Esophagus squamous epithelium (tissue), 5 donors: ENCODE data around the gene SYT2. TPM values are rescaled to one million over a fixed set of nuclear protein-coding genes. Genes with fewer than 3 reads are reported as not detected.

Source experiments
- DNase-seq: peaks from one replicate; lab custom pipeline; 2025; lab: John Stamatoyannopoulos, UW
- H3K27ac ChIP-seq, 4 donors: fragments of 200-600 bp; sonication (generic); one replicate each; pipeline ENCODE4 v1.5.1; 2016 to 2019; ENCODE audit warnings: mild to moderate bottlenecking in 1 of 4
- H3K27me3 ChIP-seq, 4 donors: fragments of 200-600 bp; sonication (generic); 1 replicate in 3 of 4; 2 replicates in 1 of 4; pipeline versions ENCODE4 v1.5.1 to v1.6.0; 2017 to 2021; ENCODE audit warnings: antibody characterized with exemption in 1 of 4
- H3K36me3 ChIP-seq, 3 donors: fragments of 200-600 bp; sonication (generic); one replicate each; pipeline ENCODE4 v1.5.1; 2016 to 2019
- H3K4me1 ChIP-seq, 3 donors: fragments of 200-600 bp; sonication (generic); one replicate each; pipeline ENCODE4 v1.5.1; 2017 to 2019
- H3K4me3 ChIP-seq, 4 donors: fragments of 200-600 bp; sonication (generic); 1 replicate in 3 of 4; 2 replicates in 1 of 4; pipeline ENCODE4 v1.5.1; 2016 to 2019; ENCODE audit warnings: mild to moderate bottlenecking in 2 of 4, moderate library complexity in 1 of 4
- H3K9me3 ChIP-seq, 3 donors: fragments of 200-600 bp; sonication (generic); one replicate each; pipeline ENCODE4 v1.5.1; 2016 to 2019
- CTCF ChIP-seq, 6 experiments: fragments of 450-650 bp in 4 of 6; fragments of 200-600 bp in 2 of 6; sonication (generic) in 2 of 6; IDR thresholded peaks; one replicate each; pipeline ENCODE4 v1.5.1; 2016 to 2019; ENCODE audit warnings: antibody characterized with exemption in 6 of 6, mild to moderate bottlenecking in 4 of 6, moderate library complexity in 4 of 6
- POLR2A ChIP-seq, 4 donors: fragments of 450-650 bp; IDR thresholded peaks; one replicate each; pipeline ENCODE4 v1.6.1; 2017; ENCODE audit warnings: antibody characterized with exemption in 4 of 4, mild to moderate bottlenecking in 4 of 4, moderate library complexity in 3 of 4
- WGBS, 2 donors: methylation state at CpG; one replicate each; pipeline ENCODE4 v1.1.5; 2018; 5-methylcytosine and 5-hydroxymethylcytosine counted together
- intact Hi-C: fragments of 100-400 bp; cut with DNase I; formaldehyde crosslinking; loops from one replicate; pipeline ENCODE4 v1.15.0; 2022
- total RNA-seq, 4 donors: library from RNA; depleted of rRNA; stranded (reverse); fragments of >200 nt; gene quantifications; one replicate each; pipeline ENCODE4 v1.1.0, GENCODE V29; 2016
- donor health status: DM: yes; HTN: yes; CAD: no.

SYT2 gene
- total RNA-seq, 4 donors from 2014 or later, result not detected

DNA sequence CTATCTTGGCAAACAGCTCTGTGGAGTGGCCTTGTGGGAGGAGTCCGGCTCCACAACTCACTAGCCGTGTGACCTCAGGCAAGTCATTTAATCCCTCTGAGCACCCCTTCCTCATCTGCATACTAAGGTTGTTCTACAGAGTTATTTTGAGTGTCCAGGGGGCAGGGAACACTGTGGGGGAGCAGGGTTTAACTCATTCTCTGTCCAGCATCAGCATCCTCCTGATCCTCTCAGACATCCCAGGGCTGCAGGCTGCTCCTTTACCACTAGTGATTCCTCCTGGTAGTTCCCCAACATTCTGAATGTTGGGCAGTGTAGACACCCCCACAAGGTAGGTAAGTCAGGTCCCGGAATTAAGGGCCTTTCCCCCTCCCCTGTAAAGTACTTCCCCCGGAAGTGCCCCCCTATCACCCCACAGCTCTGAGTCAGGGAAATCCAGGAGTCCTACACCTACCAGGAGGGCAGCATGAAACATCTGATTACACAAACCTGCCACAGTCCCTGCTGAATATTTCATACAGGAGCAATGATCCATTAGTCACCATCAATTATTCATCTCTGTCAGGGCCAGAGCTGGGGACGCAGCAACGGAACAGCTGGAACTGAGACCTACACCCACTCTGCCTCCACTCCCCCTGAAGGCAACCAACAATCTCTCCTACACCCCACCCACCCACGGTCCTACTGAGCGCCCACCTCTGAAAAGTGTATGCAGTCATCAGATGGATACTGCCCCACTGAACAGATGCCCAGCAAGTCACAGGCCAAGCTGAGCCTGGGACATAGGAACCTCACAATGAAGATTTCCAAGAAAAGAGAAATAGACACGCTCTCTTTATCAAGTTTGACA, 20.5 kb downstream of the SYT2 start:
- TF ChIP-seq POLR2A (IDR thresholded peaks at IDR 0.05) (no peak), CTCF (IDR thresholded peaks at IDR 0.05) (no peak)
- peaks cover 0 to 95% (median 0%) of the 10 kb centered on the region in 4 donors for H3K27me3 ChIP-seq
- H3K9me3 ChIP-seq, result no peaks in the 10 kb centered on the region
- 45 to 62% methylated on average over 5 to 9 of the region's 9 CpGs for WGBS, 2 donors
- H3K4me1 ChIP-seq, result no peaks in the 10 kb centered on the region
- H3K27ac ChIP-seq, result no peak overlapping the region
- no peak for DNase-seq
- no peak overlapping the region for H3K4me3 ChIP-seq
- intact Hi-C loops, result no loop called here
- H3K36me3 ChIP-seq, result no peaks in the 10 kb centered on the region

DNA sequence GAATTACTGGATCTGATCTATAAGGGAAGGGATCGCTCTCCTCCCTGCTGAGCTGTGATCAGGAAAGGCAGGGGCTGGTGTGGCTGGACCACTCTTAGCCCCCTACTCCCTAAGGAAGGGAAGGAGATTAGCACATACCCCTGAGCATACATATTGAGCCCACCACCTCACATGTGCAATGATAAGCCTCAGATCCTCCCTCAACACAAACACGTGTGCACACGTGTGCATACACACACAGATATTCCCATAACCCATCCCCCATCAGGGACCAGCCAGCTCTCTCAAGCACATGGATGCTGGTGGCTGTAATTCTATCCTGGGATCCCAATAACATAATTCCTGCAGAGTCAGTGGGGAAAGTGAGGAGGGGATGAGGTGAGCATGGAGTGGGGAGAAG, 21.2 kb downstream of the SYT2 start:
- Histone ChIP-seq H3K36me3 (no peaks in the 10 kb centered on the region), H3K27ac (no peak overlapping the region), H3K9me3 (no peaks in the 10 kb centered on the region), H3K4me1 (no peaks in the 10 kb centered on the region), H3K27me3 (peaks cover 0 to 93% (median 0%) of the 10 kb centered on the region in 4 donors), H3K4me3 (no peak overlapping the region)
- DNase-seq, result no peak
- intact Hi-C loops, result no loop called here
- TF ChIP-seq CTCF (IDR thresholded peaks at IDR 0.05), result no peak
- TF ChIP-seq POLR2A (IDR thresholded peaks at IDR 0.05), result no peak
- WGBS, 2 donors, result 29 to 50% methylated on average over 1 of the region's 3 CpGs

DNA sequence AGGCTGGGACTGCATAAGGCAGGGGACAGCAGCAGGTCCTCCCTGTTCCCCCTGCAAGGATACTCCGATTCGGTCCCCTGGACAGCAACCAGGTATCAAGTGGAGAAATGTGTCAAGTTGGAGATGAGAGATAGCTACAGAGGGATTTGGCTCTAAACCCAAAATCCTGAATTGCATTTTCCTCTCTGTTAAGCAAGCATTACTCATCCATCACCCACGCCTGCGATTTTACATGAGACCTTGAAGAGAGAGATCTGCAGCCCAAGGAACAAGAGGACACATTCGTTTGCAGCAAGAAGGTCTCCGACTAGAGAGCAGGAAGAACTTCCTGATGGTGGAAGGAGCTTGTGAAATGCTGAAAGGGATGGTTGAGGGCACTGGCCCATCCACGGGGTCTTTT, 21.9 kb downstream of the SYT2 start:
- Histone ChIP-seq H3K4me1 (no peaks in the 10 kb centered on the region), H3K9me3 (no peaks in the 10 kb centered on the region), H3K27ac (no peak overlapping the region), H3K36me3 (no peaks in the 10 kb centered on the region), H3K4me3 (no peak overlapping the region), H3K27me3 (peaks cover 0 to 90% (median 0%) of the 10 kb centered on the region in 4 donors)
- no peak for DNase-seq
- TF ChIP-seq CTCF (IDR thresholded peaks at IDR 0.05) (no peak), POLR2A (IDR thresholded peaks at IDR 0.05) (no peak)
- 52 to 56% methylated on average over 5 to 7 of the region's 7 CpGs for WGBS, 2 donors
- intact Hi-C loops, result no loop called here

- no peaks in the 10 kb centered on the region for H3K36me3 ChIP-seq
- WGBS, 2 donors, result 40 to 100% methylated on average over 1 of the region's 3 CpGs
- H3K4me1 ChIP-seq, result no peaks in the 10 kb centered on the region
- DNase-seq, result no peak
- peaks cover 0 to 92% (median 0%) of the 10 kb centered on the region in 4 donors for H3K27me3 ChIP-seq
- no peak overlapping the region for H3K27ac ChIP-seq
- intact Hi-C loops, result no loop called here
- H3K9me3 ChIP-seq, result no peaks in the 10 kb centered on the region
- no peak overlapping the region for H3K4me3 ChIP-seq
- TF ChIP-seq CTCF (IDR thresholded peaks at IDR 0.05) (no peak), POLR2A (IDR thresholded peaks at IDR 0.05) (no peak)
These were observed 22.5 kb downstream of the SYT2 start for GRCh38 chr1:202687798-202688197.

DNA sequence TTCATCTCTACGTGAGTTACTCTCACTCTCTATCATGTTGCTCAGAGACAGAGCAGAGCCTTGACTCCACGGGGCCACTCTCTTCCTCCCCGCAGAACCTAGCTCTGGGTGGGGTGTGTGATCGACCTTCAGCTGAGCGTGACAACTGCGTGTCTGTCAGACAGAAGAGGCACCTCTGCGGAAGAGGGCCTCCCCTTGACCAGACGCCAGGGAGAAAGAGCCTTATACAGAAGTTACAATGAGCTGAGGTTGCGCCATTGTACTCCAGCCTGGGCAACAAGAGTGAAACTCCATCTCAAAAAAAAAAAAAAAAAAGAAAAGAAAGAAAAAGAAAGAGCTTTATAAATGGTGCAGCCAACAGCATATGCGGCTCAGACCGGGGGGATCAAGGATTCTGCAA, 22.9 kb downstream of the SYT2 start:
- Histone ChIP-seq H3K27ac (no peak overlapping the region), H3K4me3 (no peak overlapping the region), H3K36me3 (no peaks in the 10 kb centered on the region), H3K4me1 (no peaks in the 10 kb centered on the region), H3K9me3 (no peaks in the 10 kb centered on the region), H3K27me3 (peaks cover 0 to 94% (median 0%) of the 10 kb centered on the region in 4 donors)
- 85 to 96% methylated on average over 4 of the region's 11 CpGs for WGBS, 2 donors
- TF ChIP-seq CTCF (IDR thresholded peaks at IDR 0.05), result no peak
- no peak for TF ChIP-seq POLR2A (IDR thresholded peaks at IDR 0.05)
- no peak for DNase-seq
- intact Hi-C loops, result no loop called here
